ENCODE results near the gene DDAH2.

- no peak for TF ChIP-seq MAX (IDR thresholded peaks at IDR 0.05)
- no peak for TF ChIP-seq TEAD4 (IDR thresholded peaks at IDR 0.05)
- no peak for TF ChIP-seq CREB1 (IDR thresholded peaks at IDR 0.05; ENCODE audit: low read depth)
- no peak for TF ChIP-seq RAD21 (IDR thresholded peaks at IDR 0.05; ENCODE audit: low read depth)
- TF ChIP-seq TCF12 (IDR thresholded peaks at IDR 0.05; ENCODE audit: low read depth), result no peak
- TF ChIP-seq YY1 (IDR thresholded peaks at IDR 0.05; ENCODE audit: low read depth), result no peak
- no peak for TF ChIP-seq USF1 (IDR thresholded peaks at IDR 0.05)
- TF ChIP-seq EP300 (IDR thresholded peaks at IDR 0.05; ENCODE audit: borderline replicate concordance), result no peak
These were observed 51.1 kb downstream of the DDAH2 start for GRCh38 chr6:31677955-31678354.

Measured in Ishikawa (cell line).